IPS DF 4.7 (cell line): ENCODE measurements around the gene METTL25B.
"Not testable (repeated sequence)": the region's sequence is repeated elsewhere in the genome, so short reads cannot be mapped to it uniquely, and the experiment has no call there.

Source experiments
- DNase-seq: peaks from one replicate; pipeline ENCODE4 v3.0.0-alpha.2; 2013; ENCODE audit warnings: low spot score; ENCODE audit errors: extremely low read depth

METTL25B gene

DNA sequence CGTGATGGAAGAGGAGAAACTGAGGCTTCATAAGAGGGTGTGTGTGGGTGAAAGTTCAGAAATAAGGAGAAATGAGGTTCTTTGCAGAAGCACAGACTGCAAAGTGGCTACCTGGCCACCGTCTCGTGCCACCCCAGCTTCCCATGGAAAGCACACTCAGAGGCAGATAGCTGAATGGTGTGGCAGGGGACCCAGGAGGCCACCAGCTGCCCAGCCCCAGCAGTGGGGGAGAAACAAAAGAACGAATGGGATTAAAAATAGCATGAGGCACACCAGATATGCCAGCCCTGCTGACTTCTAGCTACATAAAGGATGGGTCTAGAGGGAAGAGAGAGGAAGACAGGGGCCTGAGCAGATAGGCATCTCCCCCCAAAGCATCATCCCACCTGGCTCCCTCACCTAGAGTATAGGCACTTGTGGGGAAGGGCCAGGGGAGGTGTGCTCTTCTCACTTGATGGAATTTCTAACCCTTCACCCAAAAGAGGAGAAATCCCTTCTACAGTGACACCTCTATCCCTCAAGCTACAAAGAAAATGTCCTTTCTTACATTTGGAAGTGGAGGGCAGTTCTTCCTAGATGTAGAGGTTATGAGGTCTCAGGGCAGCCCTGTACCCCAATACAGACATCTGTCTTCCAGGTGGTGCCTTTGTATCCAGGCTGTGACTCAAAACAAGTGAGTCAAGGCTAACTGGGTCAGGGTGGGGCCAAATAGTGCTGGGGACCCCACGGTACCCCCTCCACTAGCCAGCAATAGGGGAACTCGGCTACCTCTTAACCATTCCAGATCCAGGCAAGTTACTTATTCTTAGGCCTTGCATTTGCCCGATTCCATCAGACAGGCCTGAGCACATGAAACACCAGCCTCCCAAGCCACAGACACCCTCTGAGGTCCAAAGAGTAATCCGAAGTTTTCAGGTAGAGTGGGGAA, 19.7 kb downstream of the METTL25B start:
- DNase-seq = no peak

DNA sequence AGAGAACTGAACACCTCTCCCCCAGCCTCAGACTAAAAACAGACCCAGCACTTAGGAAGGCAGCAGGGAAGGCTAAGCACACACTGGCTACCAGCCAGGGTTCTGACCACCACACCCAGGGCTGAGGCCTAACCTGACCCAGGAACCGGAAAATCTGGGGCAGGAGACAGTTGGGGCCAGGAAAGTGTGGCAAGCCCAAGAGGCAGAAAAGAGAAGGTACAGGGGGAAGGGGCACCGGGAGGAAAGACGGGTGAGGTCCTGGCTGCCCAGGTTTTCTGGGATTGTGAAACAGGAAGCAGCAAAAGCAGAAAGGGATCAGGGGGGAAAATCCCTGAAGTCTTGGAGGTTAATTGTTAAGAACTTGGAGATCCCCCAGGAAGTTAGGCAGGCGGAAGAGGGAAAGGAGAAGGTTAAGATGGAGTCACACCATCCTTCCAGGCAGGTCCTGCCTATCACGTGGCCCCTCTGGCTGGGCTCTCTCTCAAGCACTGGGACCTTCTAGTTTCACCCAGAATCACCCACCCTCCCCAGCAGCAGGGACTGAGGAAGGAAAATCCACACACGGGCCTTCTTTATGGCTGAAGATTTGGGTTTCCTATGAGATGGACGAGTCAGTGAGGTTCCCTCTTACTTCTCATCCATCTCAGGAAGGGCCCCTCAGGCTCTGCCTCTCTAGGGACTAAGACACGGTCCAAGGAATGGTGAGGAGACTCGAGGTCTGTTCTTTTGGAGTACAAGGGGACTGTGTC, 20.6 kb downstream of the METTL25B start:
- DNase-seq = no peak

DNA sequence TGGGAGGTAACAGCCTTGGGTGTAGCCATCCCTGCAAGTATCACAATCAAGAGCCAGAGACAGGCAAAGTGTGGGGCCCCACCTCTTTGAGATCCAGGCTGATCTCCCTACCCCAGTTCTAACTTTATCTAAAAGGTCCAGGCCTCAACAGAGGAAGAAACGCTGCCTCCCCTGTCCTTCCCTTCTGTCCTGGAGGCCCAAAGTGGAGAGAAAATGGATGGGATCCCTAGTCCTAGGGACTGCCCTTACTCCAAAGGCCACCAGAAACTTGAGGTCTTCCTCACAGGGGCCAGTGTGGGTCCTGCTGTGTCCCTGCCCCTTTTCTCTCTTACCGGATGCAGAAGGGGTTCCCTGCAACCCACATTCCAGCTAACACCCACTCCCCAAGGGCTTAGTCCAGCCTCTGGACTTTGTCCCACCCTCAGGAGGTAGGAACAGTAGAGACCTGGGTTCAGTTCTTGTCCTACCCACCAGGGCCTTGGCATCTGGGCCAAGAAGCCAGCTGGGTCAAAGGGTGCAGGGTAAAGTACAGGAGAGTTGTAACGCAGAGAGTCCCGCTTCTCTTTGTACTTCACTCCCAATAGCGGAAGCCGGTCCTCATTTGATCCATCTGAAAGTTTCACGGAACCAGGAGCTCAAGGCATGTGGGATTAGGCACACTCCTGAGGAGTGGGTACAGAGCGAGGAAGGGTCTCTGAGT, 21.3 kb downstream of the METTL25B start:
- no peak for DNase-seq

DNA sequence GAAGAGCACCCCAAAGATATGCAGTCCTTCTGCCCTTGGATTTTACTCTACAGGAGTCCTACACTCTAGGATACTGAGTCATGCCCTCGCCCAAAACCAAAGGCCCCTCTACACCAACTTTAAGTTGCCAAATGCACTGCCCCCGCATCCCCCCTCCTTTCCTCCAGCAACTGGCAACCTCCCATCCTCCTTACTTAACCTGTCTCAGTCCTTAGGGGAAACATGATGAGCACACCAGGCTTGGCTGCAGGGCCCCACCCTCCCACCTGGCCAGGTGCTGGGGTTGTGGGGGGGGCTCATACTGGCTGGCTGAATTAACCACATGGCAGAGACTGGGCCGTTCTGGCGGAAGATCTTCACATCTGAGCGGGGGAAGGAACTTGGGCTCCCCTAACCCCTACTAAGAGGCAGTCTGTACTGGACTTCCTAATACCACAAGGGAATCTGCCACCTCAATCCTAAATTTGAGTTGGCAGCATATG, 22.0 kb downstream of the METTL25B start:
- DNase-seq = no peak

DNA sequence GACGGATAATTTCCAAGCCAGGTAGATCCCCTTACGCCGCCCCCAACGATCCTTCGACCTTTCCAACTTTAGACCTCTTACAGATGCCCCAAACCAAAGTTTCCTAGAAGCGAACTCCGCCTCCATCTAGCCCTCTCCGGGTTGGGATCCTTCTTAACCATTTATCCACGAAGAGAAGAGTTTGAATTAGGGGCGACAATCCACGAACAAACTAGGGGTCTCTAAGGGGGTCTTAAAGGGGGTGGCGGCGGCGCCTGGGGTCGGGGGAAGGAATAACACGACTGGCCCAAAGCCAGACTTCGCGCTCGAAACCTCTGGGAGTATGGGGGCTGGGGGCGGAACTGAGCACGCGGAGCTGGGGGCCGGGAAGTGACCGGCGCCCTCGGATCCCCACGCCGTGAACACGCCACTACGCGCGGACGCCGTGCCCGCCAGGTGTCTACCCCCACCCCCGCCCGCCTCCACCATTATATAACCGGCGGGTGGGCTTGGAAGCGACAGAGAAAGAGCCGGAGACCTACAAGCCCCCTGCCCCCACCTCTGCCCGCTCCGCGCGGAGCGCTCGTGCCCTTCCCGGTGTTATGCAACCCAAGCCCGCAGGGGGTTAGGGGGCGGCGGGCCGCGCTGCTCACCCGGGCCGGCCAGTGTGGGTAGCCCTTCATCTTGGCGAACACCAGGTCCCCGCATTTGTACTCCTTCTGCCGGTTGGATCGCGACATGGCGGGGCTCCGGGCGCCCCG, 22.6 kb downstream of the METTL25B start:
- DNase-seq = no peak

DNA sequence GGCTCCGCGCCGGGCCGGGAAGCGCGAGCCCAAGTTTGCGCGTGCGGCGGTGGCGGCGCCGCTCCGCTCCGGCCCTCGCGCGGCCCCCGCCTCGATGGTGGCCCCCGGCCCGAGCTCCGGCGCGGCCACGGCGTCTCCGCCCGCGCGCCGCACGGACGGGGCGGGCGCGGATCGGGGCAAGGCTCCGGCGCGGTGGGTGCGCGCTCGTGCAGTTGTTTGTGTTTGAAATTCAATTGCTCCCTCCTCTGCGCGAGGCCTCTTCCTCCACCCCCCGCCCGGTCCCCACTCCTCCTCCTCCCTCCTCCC, 23.1 kb downstream of the METTL25B start, which contains the start of gene HDGF:
Gene HDGF, minus strand, starts transcription at position 225 of the 306 bp plus-strand sequence. CDS start 246 bp downstream, outside the sequence.
- no peak for DNase-seq

DNA sequence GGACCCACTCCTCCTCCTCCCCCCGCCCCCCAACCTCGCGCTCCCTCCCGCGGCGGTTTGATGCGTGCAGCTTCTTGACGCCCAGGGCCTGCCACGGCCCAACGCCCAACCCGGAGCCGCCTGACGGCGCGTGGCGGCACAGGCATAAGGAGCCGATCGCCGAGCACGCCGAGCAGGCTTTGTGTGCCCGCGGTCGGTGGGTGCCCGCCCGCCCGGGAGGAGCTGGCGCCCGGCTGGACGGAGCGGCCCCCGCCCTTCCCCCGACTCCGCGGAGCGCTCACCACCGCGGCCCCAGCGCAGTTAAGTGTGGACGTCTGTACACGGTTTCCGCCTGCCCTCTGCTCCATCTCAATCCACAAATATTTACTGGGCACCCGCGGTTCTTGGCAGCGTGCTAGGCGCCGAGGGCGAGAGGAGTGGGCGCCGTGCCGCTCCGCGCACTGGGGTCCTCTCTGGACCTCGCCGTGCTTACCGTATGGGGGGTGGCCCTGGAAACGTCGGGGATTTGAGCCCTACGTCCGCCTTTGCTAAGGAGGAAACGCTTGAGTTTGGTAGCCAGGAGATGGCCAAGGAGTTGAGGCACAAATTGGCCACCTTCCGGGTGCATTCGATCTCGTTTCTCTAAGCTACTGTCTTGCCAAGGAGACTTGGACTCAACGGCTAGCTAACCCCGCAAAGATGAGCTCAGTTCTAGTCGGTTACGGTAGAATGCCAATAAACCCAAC, 23.6 kb downstream of the METTL25B start:
- peak; percentile 69 for DNase-seq

DNA sequence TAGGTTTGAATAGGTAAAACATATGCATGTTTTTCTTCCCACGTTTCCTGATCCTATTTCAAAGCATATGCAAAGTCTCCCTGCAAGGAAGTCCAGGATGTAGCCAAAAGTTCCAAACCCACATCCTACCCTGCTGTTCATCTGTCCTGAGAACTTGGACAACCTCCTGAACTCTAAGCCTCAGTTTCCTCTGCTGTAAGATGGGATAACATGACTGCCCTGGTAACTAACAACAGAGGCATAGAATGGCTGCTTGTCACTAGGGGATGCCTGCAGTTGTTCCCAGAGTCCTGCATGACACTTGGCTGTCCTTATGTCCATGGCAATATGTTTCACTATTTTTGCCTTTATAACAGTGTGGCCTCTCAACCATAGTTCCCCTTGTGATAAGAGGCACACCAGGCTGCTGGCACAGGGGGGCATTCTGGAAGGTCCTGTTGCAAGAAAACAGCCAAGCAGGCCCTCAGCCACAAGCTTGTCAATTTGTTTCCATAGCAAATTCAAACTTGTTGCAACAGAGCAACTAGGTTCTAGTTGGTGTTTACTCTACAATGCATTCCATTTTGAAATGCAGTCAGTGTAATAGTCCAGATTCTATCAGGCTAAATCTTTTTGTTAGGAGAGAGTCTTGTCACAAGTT, 24.7 kb downstream of the METTL25B start:
- DNase-seq = no peak

DNA sequence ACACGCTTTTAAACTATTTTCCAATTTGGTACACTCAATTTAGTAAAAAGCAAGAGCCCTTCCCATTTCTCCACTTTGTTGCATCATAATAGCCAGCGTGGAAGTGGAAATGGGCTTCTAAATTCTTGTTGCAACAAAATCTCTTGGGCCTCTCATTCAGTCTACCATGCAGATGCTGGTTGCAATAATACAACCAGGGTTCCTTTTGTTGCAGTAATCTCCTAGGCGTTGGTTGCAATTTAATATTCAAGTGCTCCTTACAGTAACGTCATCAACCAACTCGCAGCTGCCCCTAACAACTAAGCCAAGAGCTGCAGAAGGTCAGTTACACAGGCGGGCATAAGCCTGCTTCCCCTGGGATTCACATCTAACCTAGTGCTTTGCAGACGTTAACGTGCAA, 25.9 kb downstream of the METTL25B start:
- no peak for DNase-seq

DNA sequence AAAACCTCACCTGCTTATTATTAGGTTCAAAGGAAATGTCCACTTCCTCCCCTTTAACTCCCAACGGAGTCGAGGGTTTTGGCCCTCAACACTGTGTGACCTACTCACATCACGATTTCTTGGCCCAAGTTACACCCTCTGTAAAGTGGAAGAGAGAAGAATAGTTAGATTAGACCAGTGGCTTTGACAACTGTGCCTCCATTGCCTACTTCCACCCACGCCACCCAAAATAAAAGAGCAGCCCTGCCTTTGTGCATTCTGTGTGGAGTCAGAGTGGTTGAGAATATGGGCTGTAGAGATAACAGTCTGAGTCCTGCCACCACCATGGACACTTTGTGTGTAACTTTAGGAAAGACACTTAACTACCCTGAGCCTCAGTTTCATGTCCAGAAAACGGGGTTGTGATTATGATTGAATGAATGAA, 27.3 kb downstream of the METTL25B start:
- DNase-seq = no peak

DNA sequence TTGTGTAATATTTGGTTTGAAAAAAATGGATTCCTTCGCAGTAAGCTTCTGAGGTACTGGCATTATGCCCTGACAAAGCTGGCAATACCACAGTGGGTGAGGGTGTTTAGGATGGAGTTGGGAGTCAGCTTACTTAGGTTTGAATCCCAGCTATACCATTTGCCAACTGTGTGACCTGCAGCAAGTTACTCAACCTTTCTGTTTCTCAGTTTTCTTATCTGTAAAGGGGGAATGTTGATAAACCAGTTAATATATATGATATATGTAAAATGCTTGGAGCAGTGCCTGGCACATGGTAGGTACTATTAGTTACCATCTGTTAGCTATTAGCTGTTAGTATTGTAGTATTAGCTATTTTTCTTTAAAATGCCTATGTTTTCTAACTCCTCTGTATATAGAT, 28.1 kb downstream of the METTL25B start:
- no peak for DNase-seq

DNA sequence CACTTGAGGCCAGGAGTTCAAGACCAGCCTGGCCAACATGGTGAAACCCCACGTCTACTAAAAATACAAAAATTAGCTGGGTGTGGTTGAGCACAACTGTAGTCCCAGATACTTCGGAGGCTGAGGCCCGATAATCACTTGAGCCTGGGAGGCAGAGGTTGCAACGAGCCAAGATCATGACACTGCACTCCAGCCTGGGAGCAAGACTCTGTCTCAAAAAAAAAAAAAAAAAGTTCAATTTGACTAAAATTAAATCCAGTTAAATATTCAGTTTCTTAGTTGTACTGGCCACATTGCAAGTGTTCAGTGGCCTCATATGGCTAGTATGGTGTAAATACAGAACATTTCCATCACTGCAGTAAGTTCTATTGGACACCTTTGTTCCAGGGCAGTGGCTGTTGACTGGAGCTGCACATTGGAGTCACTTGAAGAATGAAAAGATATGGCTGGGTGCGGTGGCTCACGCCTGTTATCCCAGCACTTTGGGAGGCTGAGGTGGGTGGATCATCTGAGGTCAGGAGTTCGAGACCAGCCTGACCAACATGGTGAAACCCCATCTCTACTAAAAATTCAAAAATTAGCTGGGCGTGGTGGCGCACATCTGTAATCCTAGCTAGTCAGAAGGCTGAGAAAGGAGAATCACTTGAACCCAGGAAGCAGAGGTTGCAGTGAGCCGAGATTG, 29.4 kb downstream of the METTL25B start:
- DNase-seq = not testable (repeated sequence)

DNA sequence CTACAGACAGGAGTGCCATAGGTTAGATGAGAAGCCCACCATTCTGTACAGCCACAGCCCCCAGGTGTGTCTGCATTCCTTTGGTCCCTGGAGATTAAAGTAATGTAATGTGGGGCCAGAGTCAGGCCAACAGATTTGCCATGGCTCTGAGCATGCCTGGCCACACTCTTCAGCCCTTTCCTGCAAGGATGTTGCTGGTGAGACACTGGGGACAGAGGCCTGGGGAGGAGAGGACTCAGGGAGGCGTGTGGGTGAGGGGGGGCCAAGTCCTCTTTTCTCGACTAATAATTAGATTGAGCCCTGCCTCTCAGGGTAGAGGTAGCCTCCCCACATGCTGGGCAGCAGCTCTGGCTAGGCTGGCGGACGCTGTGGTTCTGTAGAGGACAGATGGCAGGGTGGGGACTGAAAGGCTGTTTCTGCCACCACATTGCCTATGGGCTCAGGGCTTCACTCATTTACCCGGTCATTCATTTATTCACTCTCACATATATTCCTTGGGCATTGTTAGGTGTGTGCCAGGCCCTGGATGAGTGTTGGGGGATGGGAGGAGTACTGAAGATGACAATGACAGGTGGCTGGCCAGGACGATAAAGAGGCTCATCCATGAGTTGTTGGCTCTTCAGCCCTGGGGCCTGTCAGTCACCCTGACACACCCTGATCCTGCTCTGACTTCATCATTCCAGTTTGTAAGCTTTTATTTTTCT, 32.0 kb downstream of the METTL25B start:
- no peak for DNase-seq

DNA sequence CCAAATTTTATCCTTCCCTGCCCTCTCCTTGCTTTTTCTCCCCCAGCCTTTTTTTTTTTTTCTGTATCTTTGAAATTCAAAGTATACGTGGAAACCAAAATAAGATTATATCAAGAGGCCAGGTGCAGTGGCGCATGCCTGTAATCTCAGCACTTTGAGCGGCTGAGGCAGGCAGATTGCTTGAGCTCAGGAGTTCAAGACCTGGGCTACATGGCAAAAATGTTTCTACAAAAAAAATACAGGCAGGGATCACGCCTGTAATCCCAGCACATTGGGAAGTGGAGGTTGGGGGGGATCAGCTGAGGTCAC, 32.5 kb downstream of the METTL25B start:
- no peak for DNase-seq

DNA sequence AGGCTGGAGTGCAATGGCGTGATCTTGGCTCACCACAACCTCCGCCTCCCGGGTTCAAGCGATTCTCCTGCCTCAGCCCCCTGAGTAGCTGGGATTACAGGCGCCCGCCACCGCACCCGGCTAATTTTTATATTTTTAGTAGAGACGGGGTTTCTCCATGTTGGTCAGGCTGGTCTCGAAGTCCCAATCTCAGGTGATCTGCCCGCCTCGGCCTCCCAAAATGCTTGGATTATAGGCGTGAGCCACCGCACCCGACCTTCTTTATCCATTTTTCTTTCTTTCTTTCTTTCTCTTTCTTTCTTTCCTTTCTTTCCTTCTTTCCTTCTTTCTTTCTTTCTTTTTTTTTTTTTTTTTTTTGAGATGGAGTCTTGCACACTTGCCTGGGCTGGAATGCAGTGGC, 36.9 kb downstream of the METTL25B start:
- DNase-seq = not testable (repeated sequence)

DNA sequence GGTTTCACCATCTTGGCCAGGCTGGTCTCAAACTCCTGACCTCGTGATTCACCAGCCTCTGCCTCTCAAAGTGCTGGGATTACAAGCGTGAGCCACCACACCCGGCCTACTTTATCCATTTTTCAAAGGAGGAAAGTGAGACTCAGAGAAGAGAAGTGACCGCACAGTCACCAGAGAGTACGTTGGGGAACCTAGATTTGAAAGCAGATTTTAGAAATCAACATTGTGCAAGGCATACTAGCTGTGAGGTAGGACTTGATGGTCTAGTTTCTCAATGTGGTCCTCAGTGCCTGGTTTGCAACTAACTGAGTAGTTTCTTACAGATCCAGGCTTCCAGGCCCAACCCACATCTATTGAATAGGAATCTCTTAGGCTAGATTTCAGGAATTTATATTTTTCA, 37.4 kb downstream of the METTL25B start:
- DNase-seq = no peak

DNA sequence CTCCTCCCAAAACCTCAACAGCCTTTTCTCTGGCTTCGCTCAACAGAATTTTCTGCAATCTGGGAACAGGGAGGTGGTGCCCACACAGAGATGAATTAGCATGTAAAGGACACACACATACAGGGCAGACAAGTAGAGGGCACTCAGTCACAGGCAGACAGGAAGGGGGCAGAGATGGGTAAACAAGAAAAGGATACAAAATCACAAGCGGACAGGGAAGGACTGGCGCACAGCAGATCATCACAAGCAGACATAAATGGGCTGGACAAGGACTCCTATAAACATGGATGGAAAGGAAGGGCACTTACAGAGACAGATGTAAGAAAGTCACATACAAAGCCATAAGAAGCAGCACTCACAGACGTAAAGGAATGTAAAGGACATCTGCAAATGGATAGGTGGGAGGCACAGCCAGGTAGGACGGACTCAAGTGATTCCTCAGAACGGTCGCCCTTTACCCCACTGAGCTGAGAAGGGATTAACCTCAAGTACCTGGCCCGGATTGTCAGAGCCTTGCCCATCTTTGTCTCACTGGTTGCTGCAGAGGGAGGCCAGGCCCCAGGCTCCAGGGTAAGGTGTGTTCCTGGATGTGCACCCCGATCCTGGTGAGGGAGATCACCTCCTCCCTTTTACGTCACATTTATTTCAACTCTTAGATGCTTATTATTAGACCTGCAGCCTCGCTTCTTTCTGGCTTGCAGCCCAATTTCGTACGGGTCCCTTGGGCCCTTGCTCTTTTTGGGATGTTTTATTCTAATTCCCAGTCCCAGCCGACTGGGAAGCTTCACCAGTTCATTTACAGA, 38.2 kb downstream of the METTL25B start:
- DNase-seq = no peak
